Left ventricle myocardium inferior (tissue), 1 donor: ENCODE results near the gene PTPRC. TPM values are rescaled to one million over a fixed set of nuclear protein-coding genes. Genes with fewer than 3 reads are reported as not detected.

Experiments used
- DNase-seq: peaks from one replicate; pipeline ENCODE4 v3.0.0-alpha.2; 2020
- H3K27ac ChIP-seq: fragments of 200-600 bp; replicated peaks from 2 replicates; pipeline ENCODE4 v1.8.0; 2021
- H3K27me3 ChIP-seq: fragments of 200-600 bp; 2 replicates; pipeline ENCODE4 v1.8.0; 2021; ENCODE audit warnings: low read depth
- H3K36me3 ChIP-seq: fragments of 200-600 bp; 2 replicates; pipeline ENCODE4 v1.8.0; 2021
- H3K4me1 ChIP-seq: fragments of 200-600 bp; 2 replicates; pipeline ENCODE4 v1.8.0; 2021
- H3K4me3 ChIP-seq: fragments of 200-600 bp; 2 replicates; pipeline ENCODE4 v1.8.0; 2021; ENCODE audit warnings: mild to moderate bottlenecking, moderate library complexity
- H3K9me3 ChIP-seq: fragments of 200-600 bp; replicated peaks from 2 replicates; pipeline ENCODE4 v1.8.0; 2021
- CTCF ChIP-seq: fragments of 200-600 bp; IDR thresholded peaks from 2 replicates; pipeline ENCODE4 v1.8.0; 2021; ENCODE audit warnings: antibody characterized with exemption, mild to moderate bottlenecking, borderline replicate concordance
- intact Hi-C: fragments of 100-400 bp; cut with micrococcal nuclease; formaldehyde crosslinking; loops from one replicate; pipeline ENCODE4 v1.11.0; 2022
- total RNA-seq: library from RNA; stranded (reverse); fragmentation: NEBNext Ultra II Directional; extraction: Animal tissue kit (Norgen Biotek cat#: 25700); gene quantifications from one replicate; pipeline ENCODE4 v1.2.1, GENCODE V29; 2021
- donor health status: DM: no; HTN: yes; CAD: no; lungs with severe emphysema.

Gene PTPRC
- total RNA-seq, 1 donor from 2014 or later: 7.5 TPM

- no peaks in the 10 kb centered on the region for H3K9me3 ChIP-seq
- no peak for TF ChIP-seq CTCF
- H3K27ac ChIP-seq: no peak overlapping the region
- DNase-seq: no peak
- H3K4me3 ChIP-seq: no peak overlapping the region
- intact Hi-C loops: no loop called here
- H3K4me1 ChIP-seq: no peaks in the 10 kb centered on the region
- peaks cover 4% of the 10 kb centered on the region for H3K27me3 ChIP-seq
- no peaks in the 10 kb centered on the region for H3K36me3 ChIP-seq
Observed at GRCh38 chr1:198662821-198663220, 24.0 kb downstream of the PTPRC start.

GRCh38 chr1:198664068-198664788, 25.4 kb downstream of the PTPRC start:
- H3K9me3 ChIP-seq: no peaks in the 10 kb centered on the region
- peaks cover 4% of the 10 kb centered on the region for H3K27me3 ChIP-seq
- H3K4me3 ChIP-seq: no peak overlapping the region
- no peaks in the 10 kb centered on the region for H3K36me3 ChIP-seq
- no peak for TF ChIP-seq CTCF
- no peak for DNase-seq
- no peak overlapping the region for H3K27ac ChIP-seq
- intact Hi-C loops: no loop called here
- no peaks in the 10 kb centered on the region for H3K4me1 ChIP-seq

GRCh38 chr1:198667186-198667585, 28.3 kb downstream of the PTPRC start:
- Histone ChIP-seq H3K9me3 (no peaks in the 10 kb centered on the region), H3K4me1 (no peaks in the 10 kb centered on the region), H3K4me3 (no peak overlapping the region), H3K36me3 (no peaks in the 10 kb centered on the region), H3K27ac (no peak overlapping the region), H3K27me3 (peaks cover 4% of the 10 kb centered on the region)
- no peak for TF ChIP-seq CTCF
- intact Hi-C loops: no loop called here
- no peak for DNase-seq

- no peak for TF ChIP-seq CTCF
- Histone ChIP-seq H3K9me3 (no peaks in the 10 kb centered on the region), H3K36me3 (no peaks in the 10 kb centered on the region), H3K27me3 (peaks cover 4% of the 10 kb centered on the region), H3K4me3 (no peak overlapping the region), H3K27ac (no peak overlapping the region), H3K4me1 (no peaks in the 10 kb centered on the region)
- DNase-seq: no peak
- intact Hi-C loops: no loop called here
Observed at GRCh38 chr1:198667807-198668206, 29.0 kb downstream of the PTPRC start.

GRCh38 chr1:198669023-198669698, 30.3 kb downstream of the PTPRC start:
- intact Hi-C loops: no loop called here
- Histone ChIP-seq H3K4me1 (no peaks in the 10 kb centered on the region), H3K4me3 (no peak overlapping the region), H3K36me3 (no peaks in the 10 kb centered on the region), H3K27ac (no peak overlapping the region), H3K27me3 (peaks cover 4% of the 10 kb centered on the region), H3K9me3 (no peaks in the 10 kb centered on the region)
- DNase-seq: no peak
- TF ChIP-seq CTCF: no peak
